Neuronal stem cell (in vitro differentiated cells): Measurements from ENCODE around the gene CWC27.

Experiments
- DNase-seq: peaks from one replicate; pipeline ENCODE4 v3.0.0-alpha.2; 2013; ENCODE audit warnings: low spot score
- H2AFZ ChIP-seq: one replicate; pipeline ENCODE4 v1.6.1; 2013; ENCODE audit warnings: mild to moderate bottlenecking, low read length, inconsistent platforms
- H2AK5ac ChIP-seq: 2 replicates; pipeline ENCODE4 v1.6.1; 2013; ENCODE audit warnings: low read depth, mild to moderate bottlenecking, inconsistent platforms, low read length, moderate library complexity, mixed read lengths
- H2BK120ac ChIP-seq: 2 replicates; pipeline ENCODE4 v1.6.1; 2013; ENCODE audit warnings: low read depth, mild to moderate bottlenecking, inconsistent platforms, low read length, moderate library complexity, mixed read lengths
- H2BK12ac ChIP-seq: one replicate; pipeline ENCODE4 v1.6.1; 2013; ENCODE audit warnings: low read length, inconsistent platforms
- H2BK15ac ChIP-seq: 2 replicates; pipeline ENCODE4 v1.6.1; 2013; ENCODE audit warnings: mild to moderate bottlenecking, low read length, inconsistent platforms, mixed read lengths
- H2BK5ac ChIP-seq: one replicate; pipeline ENCODE4 v1.6.1; 2013; ENCODE audit warnings: inconsistent platforms, mild to moderate bottlenecking, low read length, moderate library complexity
- H3K14ac ChIP-seq: one replicate; pipeline ENCODE4 v1.6.1; 2013; ENCODE audit warnings: low read length, inconsistent platforms
- H3K18ac ChIP-seq: 2 replicates; pipeline ENCODE4 v1.6.1; 2013; ENCODE audit warnings: low read length, inconsistent platforms
- H3K23ac ChIP-seq: 2 replicates; pipeline ENCODE4 v1.6.1; 2013; ENCODE audit warnings: low read depth, mild to moderate bottlenecking, mixed read lengths, low read length, inconsistent platforms; ENCODE audit not compliant: poor library complexity
- H3K27ac ChIP-seq: replicated peaks from 3 replicates; pipeline ENCODE4 v1.5.1; 2013; ENCODE audit warnings: low read length, inconsistent platforms
- H3K27me3 ChIP-seq, 3 experiments: 2 replicates each; pipeline ENCODE4 v1.6.1; 2013; ENCODE audit warnings: low read length in 3 of 3, mild to moderate bottlenecking in 2 of 3, inconsistent platforms in 1 of 3, low read depth in 1 of 3, mixed read lengths in 1 of 3, moderate library complexity in 1 of 3; ENCODE audit not compliant: control insufficient read depth in 3 of 3, insufficient read depth in 3 of 3
- H3K36me3 ChIP-seq, 2 donors: replicated peaks in 1 of 2; 2 replicates each; pipeline ENCODE4 v1.6.1; 2013; ENCODE audit warnings: low read length in 2 of 2; ENCODE audit not compliant: control insufficient read depth in 2 of 2, insufficient read depth in 2 of 2
- H3K4ac ChIP-seq: 2 replicates; pipeline ENCODE4 v1.6.1; 2013; ENCODE audit warnings: inconsistent platforms, mild to moderate bottlenecking, low read length, moderate library complexity
- H3K4me1 ChIP-seq, 2 donors: 1 replicate in 1 of 2; 2 replicates in 1 of 2; pipeline ENCODE4 v1.6.1; 2013; ENCODE audit warnings: low read length in 2 of 2, low read depth in 1 of 2; ENCODE audit not compliant: control insufficient read depth in 2 of 2, insufficient read depth in 1 of 2
- H3K4me2 ChIP-seq: one replicate; pipeline ENCODE4 v1.6.1; 2013; ENCODE audit warnings: mild to moderate bottlenecking, low read length, inconsistent platforms; ENCODE audit not compliant: insufficient read depth, poor library complexity, severe bottlenecking
- H3K4me3 ChIP-seq, 2 donors: 2 replicates each; pipeline ENCODE4 v1.5.1; 2013; ENCODE audit warnings: low read length in 2 of 2, mild to moderate bottlenecking in 2 of 2, inconsistent platforms in 1 of 2, moderate library complexity in 1 of 2
- H3K79me1 ChIP-seq: one replicate; pipeline ENCODE4 v1.6.1; 2013; ENCODE audit warnings: low read depth, mild to moderate bottlenecking, inconsistent platforms, low read length, moderate library complexity
- H3K9ac ChIP-seq: one replicate; pipeline ENCODE4 v1.6.1; 2013; ENCODE audit warnings: mild to moderate bottlenecking, low read depth, low read length, inconsistent platforms; ENCODE audit not compliant: poor library complexity
- H3K9me3 ChIP-seq, 2 donors: replicated peaks in 1 of 2; 2 replicates each; pipeline versions ENCODE3 to v1.6.1; 2013; ENCODE audit warnings: low read length in 2 of 2, mild to moderate bottlenecking in 2 of 2, inconsistent platforms in 1 of 2, low read depth in 1 of 2, mixed read lengths in 1 of 2, moderate library complexity in 1 of 2; ENCODE audit not compliant: control insufficient read depth in 2 of 2, insufficient read depth in 1 of 2
- H4K8ac ChIP-seq: one replicate; pipeline ENCODE4 v1.6.1; 2013; ENCODE audit warnings: low read depth, mild to moderate bottlenecking, inconsistent platforms, low read length, moderate library complexity
- H4K91ac ChIP-seq: one replicate; pipeline ENCODE4 v1.6.1; 2013; ENCODE audit warnings: low read length, low read depth, mild to moderate bottlenecking, inconsistent platforms; ENCODE audit not compliant: poor library complexity
- WGBS, 2 donors: extraction: QIAGEN DNeasy Blood & Tissue Kit; methylation state at CpG; one replicate each; pipeline ENCODE4 v1.1.7; 2013; ENCODE audit warnings: missing lambda C conversion rate in 2 of 2, mixed read lengths in 1 of 2; ENCODE audit not compliant: insufficient read length in 2 of 2, insufficient replicate concordance in 1 of 2; ENCODE audit errors: extremely low coverage in 2 of 2; 5-methylcytosine and 5-hydroxymethylcytosine counted together

CWC27 gene

GRCh38 chr5:65047225-65047624, 278.5 kb downstream of the CWC27 start:
- H2BK15ac ChIP-seq, result no peak overlapping the region
- no peak overlapping the region for H2AK5ac ChIP-seq
- H2BK12ac ChIP-seq, result no peak overlapping the region
- no CpG with 5 or more reads among the region's 3 CpGs for WGBS, 2 donors
- no peak overlapping the region for H2BK5ac ChIP-seq
- no peaks in the 10 kb centered on the region for H3K27me3 ChIP-seq
- H4K8ac ChIP-seq, result no peak overlapping the region
- no peak overlapping the region for H4K91ac ChIP-seq
- H3K27ac ChIP-seq, result no peak overlapping the region
- no peak for DNase-seq
- no peak overlapping the region for H3K18ac ChIP-seq
- H3K4me1 ChIP-seq, result no peaks in the 10 kb centered on the region
- no peak overlapping the region for H3K9ac ChIP-seq
- H3K14ac ChIP-seq, result no peak overlapping the region
- peaks cover 0 to 2% of the 10 kb centered on the region in 2 donors for H3K9me3 ChIP-seq
- no peak overlapping the region for H3K4me2 ChIP-seq
- H3K4ac ChIP-seq, result no peak overlapping the region
- H3K79me1 ChIP-seq, result no peaks in the 10 kb centered on the region
- no peaks in the 10 kb centered on the region for H3K36me3 ChIP-seq
- no peak overlapping the region for H3K23ac ChIP-seq
- no peak overlapping the region for H2AFZ ChIP-seq
- H2BK120ac ChIP-seq, result no peak overlapping the region
- no peak overlapping the region for H3K4me3 ChIP-seq

- H3K36me3 ChIP-seq, result no peaks in the 10 kb centered on the region
- H3K18ac ChIP-seq, result no peak overlapping the region
- H3K9me3 ChIP-seq, result peaks cover 0 to 2% of the 10 kb centered on the region in 2 donors
- no peaks in the 10 kb centered on the region for H3K79me1 ChIP-seq
- no peaks in the 10 kb centered on the region for H3K27me3 ChIP-seq
- no peak overlapping the region for H2BK12ac ChIP-seq
- no peak overlapping the region for H3K4me2 ChIP-seq
- no peaks in the 10 kb centered on the region for H3K4me1 ChIP-seq
- DNase-seq, result no peak
- H3K14ac ChIP-seq, result no peak overlapping the region
- H2BK120ac ChIP-seq, result no peak overlapping the region
- H3K4ac ChIP-seq, result no peak overlapping the region
- H2AK5ac ChIP-seq, result no peak overlapping the region
- H2BK5ac ChIP-seq, result no peak overlapping the region
- no peak overlapping the region for H3K23ac ChIP-seq
- no peak overlapping the region for H2BK15ac ChIP-seq
- no peak overlapping the region for H4K8ac ChIP-seq
- H3K9ac ChIP-seq, result no peak overlapping the region
- H2AFZ ChIP-seq, result no peak overlapping the region
- no CpG with 5 or more reads among the region's 2 CpGs for WGBS, 2 donors
- no peak overlapping the region for H3K4me3 ChIP-seq
- no peak overlapping the region for H3K27ac ChIP-seq
- no peak overlapping the region for H4K91ac ChIP-seq
Measured at GRCh38 chr5:65047948-65048690, 279.4 kb downstream of the CWC27 start.

- H3K79me1 ChIP-seq, result no peaks in the 10 kb centered on the region
- H3K4me3 ChIP-seq, result no peak overlapping the region
- no peak overlapping the region for H3K9ac ChIP-seq
- H2BK120ac ChIP-seq, result no peak overlapping the region
- no peak overlapping the region for H4K8ac ChIP-seq
- H3K36me3 ChIP-seq, result no peaks in the 10 kb centered on the region
- H2AK5ac ChIP-seq, result no peak overlapping the region
- no peaks in the 10 kb centered on the region for H3K27me3 ChIP-seq
- peaks cover 0 to 2% of the 10 kb centered on the region in 2 donors for H3K9me3 ChIP-seq
- H3K27ac ChIP-seq, result no peak overlapping the region
- H2BK5ac ChIP-seq, result no peak overlapping the region
- no peak overlapping the region for H3K4me2 ChIP-seq
- H2BK15ac ChIP-seq, result no peak overlapping the region
- H3K14ac ChIP-seq, result no peak overlapping the region
- H3K4me1 ChIP-seq, result no peaks in the 10 kb centered on the region
- H2AFZ ChIP-seq, result no peak overlapping the region
- no peak overlapping the region for H2BK12ac ChIP-seq
- no peak overlapping the region for H3K23ac ChIP-seq
- no peak overlapping the region for H3K4ac ChIP-seq
- DNase-seq, result no peak
- no peak overlapping the region for H4K91ac ChIP-seq
- no peak overlapping the region for H3K18ac ChIP-seq
Measured at GRCh38 chr5:65050140-65050539, 281.4 kb downstream of the CWC27 start.

- Histone ChIP-seq H3K23ac (no peak overlapping the region), H3K4me1 (no peaks in the 10 kb centered on the region), H2BK120ac (no peak overlapping the region), H3K27ac (no peak overlapping the region), H2BK5ac (no peak overlapping the region), H3K9ac (no peak overlapping the region), H3K4ac (no peak overlapping the region), H3K9me3 (peaks cover 0 to 2% of the 10 kb centered on the region in 2 donors), H3K18ac (no peak overlapping the region), H3K4me2 (no peak overlapping the region), H4K8ac (no peak overlapping the region), H3K14ac (no peak overlapping the region), H4K91ac (no peak overlapping the region), H3K36me3 (no peaks in the 10 kb centered on the region), H2BK15ac (no peak overlapping the region), H2AFZ (no peak overlapping the region), H3K79me1 (no peaks in the 10 kb centered on the region), H2AK5ac (no peak overlapping the region), H2BK12ac (no peak overlapping the region), H3K27me3 (no peaks in the 10 kb centered on the region), H3K4me3 (no peak overlapping the region)
- no CpG with 5 or more reads among the region's 5 CpGs for WGBS, 2 donors
- DNase-seq, result no peak
Measured at GRCh38 chr5:65050826-65051498, 282.2 kb downstream of the CWC27 start.
